Body of pancreas (tissue), 4 donors: ENCODE results near the gene ZNF546.

Experiments used
- POLR2A ChIP-seq, 3 donors: fragments of 450-650 bp; IDR thresholded peaks; one replicate each; pipeline ENCODE4 v1.6.1; 2016; ENCODE audit warnings: antibody characterized with exemption in 3 of 3, mild to moderate bottlenecking in 2 of 3
- TF ChIP-seq, protein P1 (sequence below), 7 experiments: fragments of 450-650 bp in 4 of 7; fragments of 200-600 bp in 3 of 7; sonication (generic) in 3 of 7; IDR thresholded peaks; one replicate each; pipeline ENCODE4 v1.5.1; 2016 to 2019; ENCODE audit warnings: antibody characterized with exemption in 7 of 7

DNA sequence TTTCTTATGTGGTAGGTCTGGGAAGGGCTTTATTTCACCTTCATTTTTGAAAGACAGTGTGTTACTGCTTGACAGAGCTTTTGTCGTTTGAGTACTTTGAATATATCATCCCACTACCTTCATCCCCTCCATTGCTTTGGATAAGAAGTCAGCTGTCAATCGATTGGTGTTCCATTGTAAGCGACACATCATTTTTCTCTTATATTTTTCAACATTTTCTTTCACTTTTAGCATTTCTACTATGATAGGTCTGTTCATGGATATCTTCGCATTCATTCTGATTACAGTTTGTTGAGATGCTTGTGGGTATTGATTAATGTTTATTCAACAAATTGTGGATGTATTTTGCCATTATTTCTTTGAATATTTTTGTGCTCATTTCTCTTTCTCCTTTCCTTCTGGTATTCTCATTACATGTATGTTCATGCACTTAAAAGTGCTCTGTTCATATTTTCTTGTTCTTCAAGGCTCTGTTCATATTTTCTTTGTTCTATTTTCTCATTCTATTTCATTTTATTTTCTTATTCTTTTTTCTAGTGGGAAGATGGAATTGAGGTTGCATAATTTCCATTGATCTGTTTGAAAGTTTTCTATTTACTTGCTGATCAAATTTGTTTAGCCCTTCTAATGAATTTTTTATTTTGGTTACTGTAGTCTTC is 29.2 kb downstream of the ZNF546 start:
- TF ChIP-seq, protein P1, sequence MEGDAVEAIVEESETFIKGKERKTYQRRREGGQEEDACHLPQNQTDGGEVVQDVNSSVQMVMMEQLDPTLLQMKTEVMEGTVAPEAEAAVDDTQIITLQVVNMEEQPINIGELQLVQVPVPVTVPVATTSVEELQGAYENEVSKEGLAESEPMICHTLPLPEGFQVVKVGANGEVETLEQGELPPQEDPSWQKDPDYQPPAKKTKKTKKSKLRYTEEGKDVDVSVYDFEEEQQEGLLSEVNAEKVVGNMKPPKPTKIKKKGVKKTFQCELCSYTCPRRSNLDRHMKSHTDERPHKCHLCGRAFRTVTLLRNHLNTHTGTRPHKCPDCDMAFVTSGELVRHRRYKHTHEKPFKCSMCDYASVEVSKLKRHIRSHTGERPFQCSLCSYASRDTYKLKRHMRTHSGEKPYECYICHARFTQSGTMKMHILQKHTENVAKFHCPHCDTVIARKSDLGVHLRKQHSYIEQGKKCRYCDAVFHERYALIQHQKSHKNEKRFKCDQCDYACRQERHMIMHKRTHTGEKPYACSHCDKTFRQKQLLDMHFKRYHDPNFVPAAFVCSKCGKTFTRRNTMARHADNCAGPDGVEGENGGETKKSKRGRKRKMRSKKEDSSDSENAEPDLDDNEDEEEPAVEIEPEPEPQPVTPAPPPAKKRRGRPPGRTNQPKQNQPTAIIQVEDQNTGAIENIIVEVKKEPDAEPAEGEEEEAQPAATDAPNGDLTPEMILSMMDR (IDR thresholded peaks at IDR 0.05), result no peak
- TF ChIP-seq POLR2A (IDR thresholded peaks at IDR 0.05), result no peak
